Measurements from ENCODE around the gene HDLBP.

Gene HDLBP

DNA sequence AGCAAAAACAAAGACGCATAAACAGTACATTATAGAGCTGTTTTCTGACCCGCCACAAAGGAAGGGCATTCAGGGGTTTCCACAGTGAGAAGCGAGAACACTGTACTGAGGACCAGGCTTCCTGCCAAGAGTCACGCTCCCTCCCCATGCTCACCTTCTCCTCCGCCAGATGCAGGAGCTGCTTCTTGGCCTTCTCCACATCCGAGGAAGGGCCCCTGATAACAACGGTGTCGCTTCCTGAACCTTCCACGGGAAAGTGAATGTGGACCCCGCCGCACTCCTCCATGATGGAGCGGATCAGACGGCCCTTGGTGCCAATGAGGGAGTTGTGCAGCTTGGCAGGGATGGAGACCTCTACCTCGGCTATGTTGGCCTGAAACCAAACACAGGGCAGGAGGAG lies 73.2 kb downstream of the HDLBP start:
- TF ChIP-seq, protein P1, sequence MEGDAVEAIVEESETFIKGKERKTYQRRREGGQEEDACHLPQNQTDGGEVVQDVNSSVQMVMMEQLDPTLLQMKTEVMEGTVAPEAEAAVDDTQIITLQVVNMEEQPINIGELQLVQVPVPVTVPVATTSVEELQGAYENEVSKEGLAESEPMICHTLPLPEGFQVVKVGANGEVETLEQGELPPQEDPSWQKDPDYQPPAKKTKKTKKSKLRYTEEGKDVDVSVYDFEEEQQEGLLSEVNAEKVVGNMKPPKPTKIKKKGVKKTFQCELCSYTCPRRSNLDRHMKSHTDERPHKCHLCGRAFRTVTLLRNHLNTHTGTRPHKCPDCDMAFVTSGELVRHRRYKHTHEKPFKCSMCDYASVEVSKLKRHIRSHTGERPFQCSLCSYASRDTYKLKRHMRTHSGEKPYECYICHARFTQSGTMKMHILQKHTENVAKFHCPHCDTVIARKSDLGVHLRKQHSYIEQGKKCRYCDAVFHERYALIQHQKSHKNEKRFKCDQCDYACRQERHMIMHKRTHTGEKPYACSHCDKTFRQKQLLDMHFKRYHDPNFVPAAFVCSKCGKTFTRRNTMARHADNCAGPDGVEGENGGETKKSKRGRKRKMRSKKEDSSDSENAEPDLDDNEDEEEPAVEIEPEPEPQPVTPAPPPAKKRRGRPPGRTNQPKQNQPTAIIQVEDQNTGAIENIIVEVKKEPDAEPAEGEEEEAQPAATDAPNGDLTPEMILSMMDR (conservative IDR thresholded peaks at IDR 0.05; ENCODE audit: low read depth, low read length), result no peak
- no peak for DNase-seq (ENCODE audit: low read depth)
- no peak overlapping the region for H3K4me3 ChIP-seq (ENCODE audit: low read length)

GRCh38 chr2:241241669-241242068 lies 73.8 kb downstream of the HDLBP start:
- TF ChIP-seq, protein P1 (conservative IDR thresholded peaks at IDR 0.05; ENCODE audit: low read depth, low read length), result no peak
- no peak for DNase-seq (ENCODE audit: low read depth)
- no peak overlapping the region for H3K4me3 ChIP-seq (ENCODE audit: low read length)

GRCh38 chr2:241240320-241241004 lies 75.0 kb downstream of the HDLBP start:
- no peak for DNase-seq (ENCODE audit: low read depth)
- TF ChIP-seq, protein P1 (conservative IDR thresholded peaks at IDR 0.05; ENCODE audit: low read depth, low read length), result no peak
- H3K4me3 ChIP-seq (ENCODE audit: low read length), result no peak overlapping the region

- H3K4me3 ChIP-seq (ENCODE audit: low read length), result no peak overlapping the region
- DNase-seq (ENCODE audit: low read depth), result no peak
- TF ChIP-seq, protein P1 (conservative IDR thresholded peaks at IDR 0.05; ENCODE audit: low read depth, low read length), result no peak
These were observed 75.8 kb downstream of the HDLBP start for GRCh38 chr2:241239552-241240202.

GRCh38 chr2:241238693-241239198 lies 76.7 kb downstream of the HDLBP start:
- no peak overlapping the region for H3K4me3 ChIP-seq (ENCODE audit: low read length)
- TF ChIP-seq, protein P1 (conservative IDR thresholded peaks at IDR 0.05; ENCODE audit: low read depth, low read length), result no peak

DNA sequence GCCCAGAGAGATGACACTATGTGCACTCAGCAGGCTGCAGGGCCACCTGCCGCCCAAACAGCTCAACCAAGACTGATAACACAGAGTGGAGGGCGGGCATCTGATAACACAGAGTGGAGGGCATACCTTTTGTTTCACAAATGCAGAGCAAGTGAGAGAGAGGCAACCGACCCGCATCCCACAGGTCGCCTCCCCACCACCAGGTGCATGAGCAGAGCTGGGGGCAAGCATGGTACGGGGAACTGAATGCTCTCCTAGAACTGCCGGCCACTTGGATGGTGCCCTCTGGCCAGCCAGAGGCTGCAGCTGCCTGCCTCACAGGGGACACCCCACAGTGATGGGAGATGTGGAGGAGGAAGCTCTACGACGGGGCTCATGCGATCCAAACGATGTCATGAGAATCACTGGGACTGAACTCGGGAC lies 77.5 kb downstream of the HDLBP start:
- no peak for DNase-seq (ENCODE audit: low read depth)

More at GRCh38 chr2:241238693-241239198, 76.7 kb downstream of the HDLBP start:
- DNase-seq (ENCODE audit: low read depth), result no peak

More for the DNA sequence above, 77.5 kb downstream of the HDLBP start:
- H3K4me3 ChIP-seq (ENCODE audit: low read length), result no peak overlapping the region
- TF ChIP-seq, protein P1 (conservative IDR thresholded peaks at IDR 0.05; ENCODE audit: low read depth, low read length), result no peak

All from retinal pigment epithelial cell (primary cell).